Panc1 (cell line): ENCODE results near the gene SH3PXD2A. TPM values are rescaled to one million over a fixed set of nuclear protein-coding genes. Genes with fewer than 3 reads are reported as not detected.

Source experiments
- ATAC-seq: fragments of 200-7000 bp; cut with Tn5 transposase; 2 replicates; pipeline ENCODE4 v1.9.1; 2020; ENCODE audit warnings: mild to moderate bottlenecking, moderate library complexity
- BruUV-seq: library from RNA; stranded (reverse); fragments of 400-500 nt; replicated peaks from 2 replicates; lab custom pipeline; 2021; lab: Mats Ljungman, UMichigan
- CTCF ChIA-PET: fragments of 300-600 bp; sonication (Branson Sonifier 250); formaldehyde crosslinking; loops from one replicate; lab custom pipeline; 2022; ENCODE audit warnings: antibody characterized with exemption; lab: Charles Lee
- POLR2A ChIA-PET: fragments of 300-600 bp; sonication (Branson Sonifier 250); formaldehyde crosslinking; loops from one replicate; lab custom pipeline; 2022; ENCODE audit warnings: antibody characterized with exemption; lab: Charles Lee
- DNase-seq: peaks from one replicate; pipeline ENCODE4 v3.0.0-alpha.2; 2010; ENCODE audit warnings: low read depth, low spot score
- H3K27ac ChIP-seq: 2 replicates; pipeline ENCODE4 v1.5.1; 2011; ENCODE audit warnings: mild to moderate bottlenecking, low read length, inconsistent platforms
- H3K27me3 ChIP-seq: fragments of 200-500 bp; sonication (Bioruptor generic); 2 replicates; pipeline ENCODE4 v1.6.0; 2014; ENCODE audit warnings: low read length, inconsistent platforms; ENCODE audit not compliant: control insufficient read depth, insufficient read depth
- H3K36me3 ChIP-seq: fragments of 200-500 bp; sonication (Bioruptor generic); 2 replicates; pipeline ENCODE4 v1.5.1; 2014; ENCODE audit warnings: inconsistent platforms, mild to moderate bottlenecking, low read length, moderate library complexity; ENCODE audit not compliant: control insufficient read depth, insufficient read depth
- H3K4me1 ChIP-seq: 2 replicates; pipeline ENCODE4 v1.5.1; 2011; ENCODE audit warnings: inconsistent platforms, mild to moderate bottlenecking, low read length, moderate library complexity; ENCODE audit not compliant: control insufficient read depth, insufficient read depth
- H3K4me3 ChIP-seq, 2 experiments: 2 replicates each; pipeline ENCODE4 v1.5.1; 2011 to 2012; ENCODE audit warnings: low read depth in 2 of 2, low read length in 2 of 2, mild to moderate bottlenecking in 2 of 2, inconsistent platforms in 1 of 2, moderate library complexity in 1 of 2
- H3K9me3 ChIP-seq: fragments of 200-500 bp; sonication (Bioruptor generic); 2 replicates; pipeline ENCODE4 v1.5.1; 2014; ENCODE audit warnings: low read depth, mild to moderate bottlenecking, inconsistent platforms, low read length, moderate library complexity; ENCODE audit not compliant: control insufficient read depth, insufficient read depth
- CTCF ChIP-seq: fragments of 450-650 bp; IDR thresholded peaks from 2 replicates; pipeline ENCODE4 v1.5.1; 2017; ENCODE audit warnings: mild to moderate bottlenecking
- POLR2AphosphoS5 ChIP-seq: IDR thresholded peaks from 2 replicates; pipeline ENCODE4 v1.6.1; 2012; ENCODE audit warnings: mild to moderate bottlenecking, low read depth, low read length, moderate library complexity
- REST ChIP-seq, 2 experiments: IDR thresholded peaks; 2 replicates each; pipeline ENCODE4 v1.6.1; 2011 to 2012; ENCODE audit warnings: low read depth in 2 of 2, control low read depth in 1 of 2, low read length in 1 of 2, mild to moderate bottlenecking in 1 of 2, moderate library complexity in 1 of 2; ENCODE audit not compliant: insufficient read depth in 1 of 2
- SIN3A ChIP-seq: IDR thresholded peaks from 2 replicates; pipeline ENCODE4 v1.6.1; 2012; ENCODE audit warnings: low read depth, mild to moderate bottlenecking, low read length, moderate library complexity, borderline replicate concordance; ENCODE audit not compliant: insufficient read depth
- TCF7L2 ChIP-seq: IDR thresholded peaks from 2 replicates; pipeline ENCODE4 v1.6.1; 2011; ENCODE audit warnings: mild to moderate bottlenecking, low read depth, low read length, inconsistent platforms
- in situ Hi-C: cut with HindIII; loops from 2 replicates; pipeline ENCODE4 v1.10.0; 2016; ENCODE audit warnings: low sequenced_read_pairs, low pct_unique_long_range_greater_than_20kb
- intact Hi-C: fragments of 100-400 bp; cut with micrococcal nuclease; formaldehyde crosslinking; loops from one replicate; pipeline ENCODE4 v1.10.0; 2022; ENCODE audit not compliant: unreplicated experiment
- total RNA-seq: library from RNA; stranded (reverse); gene quantifications from one replicate; pipeline ENCODE4 v1.2.1, GENCODE V29; 2021; ENCODE audit not compliant: unreplicated experiment

Gene SH3PXD2A
- total RNA-seq, 1 experiment from 2014 or later: 5.7 TPM

- ChIA-PET CTCF (no interaction called here), POLR2A (no interaction called here)
- TF ChIP-seq REST (IDR thresholded peaks at IDR 0.05; ENCODE audit: insufficient read depth in 1 of 2, low read depth in 2 of 2, low read length in 1 of 2) (no peak), TCF7L2 (no peak), CTCF (no peak), SIN3A (no peak), POLR2AphosphoS5 (no peak)
- intact Hi-C loops: no loop called here
- Histone ChIP-seq H3K36me3 (no peaks in the 10 kb centered on the region), H3K4me1 (peaks cover 7% of the 10 kb centered on the region), H3K9me3 (no peaks in the 10 kb centered on the region), H3K27ac (no peak overlapping the region), H3K27me3 (no peaks in the 10 kb centered on the region), H3K4me3 (no peak overlapping the region)
- ATAC-seq: no peak
- DNase-seq: no peak
- in situ Hi-C loops: no loop called here
- no TSS peak for BruUV-seq
These were observed 162.2 kb downstream of the SH3PXD2A start for GRCh38 chr10:103692952-103693811.

- no TSS peak for BruUV-seq
- in situ Hi-C loops: no loop called here
- no peak overlapping the region for H3K4me3 ChIP-seq
- H3K4me1 ChIP-seq: peaks cover 7% of the 10 kb centered on the region
- DNase-seq (no peak), ATAC-seq (no peak)
- TF ChIP-seq POLR2AphosphoS5: no peak
- no peak for TF ChIP-seq TCF7L2
- TF ChIP-seq SIN3A: no peak
- no peak for TF ChIP-seq CTCF
- TF ChIP-seq REST (IDR thresholded peaks at IDR 0.05; ENCODE audit: insufficient read depth in 1 of 2, low read depth in 2 of 2, low read length in 1 of 2): no peak
- ChIA-PET CTCF (no interaction called here), POLR2A (no interaction called here)
- H3K27me3 ChIP-seq: no peaks in the 10 kb centered on the region
- H3K9me3 ChIP-seq: no peaks in the 10 kb centered on the region
- intact Hi-C loops: no loop called here
- H3K27ac ChIP-seq: no peak overlapping the region
- H3K36me3 ChIP-seq: no peaks in the 10 kb centered on the region
These were observed 162.9 kb downstream of the SH3PXD2A start for GRCh38 chr10:103692436-103692951.
